GM12892 (cell line): Measurements from ENCODE around the gene ELMOD3.

ENCODE experiments used
- POLR2A ChIP-seq: IDR thresholded peaks from 2 replicates; pipeline ENCODE4 v1.6.1; 2011; ENCODE audit warnings: low read depth, low read length, control low read depth
- POLR2AphosphoS5 ChIP-seq: IDR thresholded peaks from 2 replicates; pipeline ENCODE4 v1.6.1; 2011; ENCODE audit warnings: low read depth, low read length, control low read depth

GRCh38 chr2:85319796-85320195 is 34.8 kb upstream of the ELMOD3 start:
- TF ChIP-seq POLR2A (no peak), POLR2AphosphoS5 (no peak)
